Embryonic facial prominence (tissue), 1 donor: ENCODE measurements around the gene MUL1.

Experiments used
- DNase-seq: peaks from one replicate; pipeline ENCODE4 v3.0.0-alpha.2; 2016; ENCODE audit errors: extremely low spot score

Gene MUL1

GRCh38 chr1:20485527-20486456 lies 22.2 kb downstream of the MUL1 start, which contains the start of gene CAMK2N1:
Gene CAMK2N1 (minus strand): TSS chr1:20486210. CDS start chr1:20485379, 831 bp downstream.
- peak; percentile 71 for DNase-seq

GRCh38 chr1:20484519-20485462 lies 23.2 kb downstream of the MUL1 start:
- no peak for DNase-seq

GRCh38 chr1:20483833-20484518 lies 24.0 kb downstream of the MUL1 start:
- no peak for DNase-seq

GRCh38 chr1:20483098-20483832 lies 24.7 kb downstream of the MUL1 start:
- DNase-seq = no peak

- no peak for DNase-seq
Observed at GRCh38 chr1:20481643-20482498, 26.1 kb downstream of the MUL1 start.

GRCh38 chr1:20480951-20481617 lies 26.9 kb downstream of the MUL1 start:
- no peak for DNase-seq

- DNase-seq = no peak
Observed at GRCh38 chr1:20480243-20480944, 27.6 kb downstream of the MUL1 start.

- DNase-seq = no peak
Observed at GRCh38 chr1:20479840-20480239, 28.1 kb downstream of the MUL1 start.

GRCh38 chr1:20478057-20478635 lies 29.8 kb downstream of the MUL1 start:
- DNase-seq = no peak

GRCh38 chr1:20477348-20478056 lies 30.4 kb downstream of the MUL1 start:
- DNase-seq = no peak

- no peak for DNase-seq
Observed at GRCh38 chr1:20476265-20477038, 31.5 kb downstream of the MUL1 start.

- no peak for DNase-seq
Observed at GRCh38 chr1:20474996-20475395, 33.0 kb downstream of the MUL1 start.

GRCh38 chr1:20474333-20474975 lies 33.5 kb downstream of the MUL1 start:
- no peak for DNase-seq

- DNase-seq = no peak
Observed at GRCh38 chr1:20473894-20474293, 34.1 kb downstream of the MUL1 start.

- DNase-seq = no peak
Observed at GRCh38 chr1:20472860-20473711, 34.9 kb downstream of the MUL1 start.

- no peak for DNase-seq
Observed at GRCh38 chr1:20472121-20472520, 35.8 kb downstream of the MUL1 start.
